Upper lobe of left lung (tissue), 4 donors: Measurements from ENCODE around the gene TXNRD1.

ENCODE experiments used
- CTCF ChIP-seq, 6 experiments: fragments of 450-650 bp in 4 of 6; fragments of 200-600 bp in 2 of 6; sonication (generic) in 2 of 6; IDR thresholded peaks; one replicate each; pipeline ENCODE4 v1.5.1; 2016 to 2019; ENCODE audit warnings: antibody characterized with exemption in 6 of 6
- EP300 ChIP-seq, 4 donors: sonication (generic); formaldehyde crosslinking; IDR thresholded peaks; one replicate each; pipeline ENCODE4 v1.5.1; 2017; ENCODE audit warnings: antibody characterized with exemption in 4 of 4, control low read depth in 2 of 4
- POLR2A ChIP-seq, 4 donors: fragments of 450-650 bp; IDR thresholded peaks; one replicate each; pipeline ENCODE4 v1.5.1; 2016 to 2017; ENCODE audit warnings: antibody characterized with exemption in 4 of 4, mild to moderate bottlenecking in 2 of 4
- POLR2AphosphoS5 ChIP-seq, 2 donors: sonication (generic); formaldehyde crosslinking; IDR thresholded peaks; one replicate each; pipeline ENCODE4 v1.5.1; 2017; ENCODE audit warnings: antibody characterized with exemption in 2 of 2

- TF ChIP-seq CTCF (IDR thresholded peaks at IDR 0.05), result no peak
- no peak for TF ChIP-seq EP300 (IDR thresholded peaks at IDR 0.05)
- no peak for TF ChIP-seq POLR2AphosphoS5 (IDR thresholded peaks at IDR 0.05)
- no peak for TF ChIP-seq POLR2A (IDR thresholded peaks at IDR 0.05)
Measured at GRCh38 chr12:104376650-104377513, 161.3 kb downstream of the TXNRD1 start.
